ENCODE results near the gene NIBAN1. TPM values are rescaled to one million over a fixed set of nuclear protein-coding genes. Genes with fewer than 3 reads are reported as not detected.

Gene NIBAN1
- total and polyA plus RNA-seq, 2 donors (not counting 3 experiments of a cell fraction or from before 2014, with no cell fraction given): 0.23 to 2.8 TPM

DNA sequence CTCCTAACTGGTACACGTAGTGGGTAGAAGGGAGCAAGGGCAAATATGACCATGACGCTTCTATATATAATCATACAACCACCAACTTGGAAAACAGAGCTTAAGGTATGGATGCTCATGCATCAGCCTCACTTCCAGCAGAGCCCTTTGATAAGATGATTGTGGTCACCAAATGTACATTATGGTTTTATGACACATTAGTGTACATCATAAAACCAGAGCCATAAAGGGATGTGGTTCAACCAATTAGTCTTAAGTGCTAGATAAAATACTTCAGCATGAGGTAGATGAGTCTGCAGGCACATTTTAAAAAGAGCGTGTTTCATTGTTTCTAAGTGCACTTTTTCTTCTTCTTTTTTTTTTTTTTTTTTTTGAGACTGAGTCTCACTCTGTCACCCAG is 43.7 kb downstream of the NIBAN1 start:
- FAIRE-seq: no peak
- no peaks in the 10 kb centered on the region for H3K9me3 ChIP-seq (replicated peaks; ENCODE audit: control insufficient read depth, insufficient read depth, low read length)
- ChIA-PET CTCF (no interaction called here), POLR2A (no interaction called here)
- no TSS peak for BruUV-seq (replicated peaks)
- H3K4me1 ChIP-seq (ENCODE audit: control insufficient read depth, extremely low read depth, insufficient read depth, low read length): no peaks in the 10 kb centered on the region
- no peaks in the 10 kb centered on the region for H3K27me3 ChIP-seq (ENCODE audit: control insufficient read depth in 2 of 2, insufficient read depth in 2 of 2, low read length in 2 of 2)
- no peaks in the 10 kb centered on the region for H3K79me2 ChIP-seq (ENCODE audit: control insufficient read depth, insufficient read depth, low read length)
- TF ChIP-seq EZH2 (IDR thresholded peaks at IDR 0.05; ENCODE audit: borderline replicate concordance, low read depth, low read length, severe bottlenecking) (no peak), POLR2AphosphoS5 (IDR thresholded peaks at IDR 0.05; ENCODE audit: insufficient read depth, low read depth, low read length) (no peak), JUN (IDR thresholded peaks at IDR 0.05; ENCODE audit: borderline replicate concordance, insufficient read depth, insufficient read length, low read depth) (no peak), FOS (IDR thresholded peaks at IDR 0.05; ENCODE audit: borderline replicate concordance, insufficient read depth, low read length) (no peak), MYC (IDR thresholded peaks at IDR 0.05; ENCODE audit: low read depth, low read length) (no peak), GATA2 (IDR thresholded peaks at IDR 0.05; ENCODE audit: insufficient read depth, insufficient read length, low read depth, low read length) (no peak), POLR2A (IDR thresholded peaks at IDR 0.05; ENCODE audit: low read depth, low read length) (no peak)
- TF ChIP-seq, protein P1, sequence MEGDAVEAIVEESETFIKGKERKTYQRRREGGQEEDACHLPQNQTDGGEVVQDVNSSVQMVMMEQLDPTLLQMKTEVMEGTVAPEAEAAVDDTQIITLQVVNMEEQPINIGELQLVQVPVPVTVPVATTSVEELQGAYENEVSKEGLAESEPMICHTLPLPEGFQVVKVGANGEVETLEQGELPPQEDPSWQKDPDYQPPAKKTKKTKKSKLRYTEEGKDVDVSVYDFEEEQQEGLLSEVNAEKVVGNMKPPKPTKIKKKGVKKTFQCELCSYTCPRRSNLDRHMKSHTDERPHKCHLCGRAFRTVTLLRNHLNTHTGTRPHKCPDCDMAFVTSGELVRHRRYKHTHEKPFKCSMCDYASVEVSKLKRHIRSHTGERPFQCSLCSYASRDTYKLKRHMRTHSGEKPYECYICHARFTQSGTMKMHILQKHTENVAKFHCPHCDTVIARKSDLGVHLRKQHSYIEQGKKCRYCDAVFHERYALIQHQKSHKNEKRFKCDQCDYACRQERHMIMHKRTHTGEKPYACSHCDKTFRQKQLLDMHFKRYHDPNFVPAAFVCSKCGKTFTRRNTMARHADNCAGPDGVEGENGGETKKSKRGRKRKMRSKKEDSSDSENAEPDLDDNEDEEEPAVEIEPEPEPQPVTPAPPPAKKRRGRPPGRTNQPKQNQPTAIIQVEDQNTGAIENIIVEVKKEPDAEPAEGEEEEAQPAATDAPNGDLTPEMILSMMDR (IDR thresholded peaks at IDR 0.05; ENCODE audit: extremely low read depth in 1 of 2, insufficient read depth in 1 of 2, low read depth in 1 of 2, low read length in 2 of 2): no peak
- TF ChIP-seq, protein P2, sequence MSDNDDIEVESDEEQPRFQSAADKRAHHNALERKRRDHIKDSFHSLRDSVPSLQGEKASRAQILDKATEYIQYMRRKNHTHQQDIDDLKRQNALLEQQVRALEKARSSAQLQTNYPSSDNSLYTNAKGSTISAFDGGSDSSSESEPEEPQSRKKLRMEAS (IDR thresholded peaks at IDR 0.05; ENCODE audit: insufficient read depth, insufficient read length): no peak
- DNase-seq (ENCODE audit: low read depth, low spot score): no peak
- H3K36me3 ChIP-seq (ENCODE audit: control insufficient read depth in 2 of 2, extremely low read depth in 1 of 2, insufficient read depth in 2 of 2, low read length in 2 of 2): no peaks in the 10 kb centered on the region
- H3K4me3 ChIP-seq (replicated peaks in 1 of 3; ENCODE audit: insufficient read depth in 1 of 3, low read depth in 1 of 3, low read length in 3 of 3): no peak overlapping the region
- H2AFZ ChIP-seq (ENCODE audit: low read depth, low read length): no peak overlapping the region
- dilution Hi-C loops (cut with MboI; ENCODE audit: extremely low pct_ligation_motif_present, low sequenced_read_pairs) (no loop called here), intact Hi-C loops (cut with micrococcal nuclease) (no loop called here)
- H3K9me1 ChIP-seq (replicated peaks; ENCODE audit: control insufficient read depth, extremely low read depth, insufficient read depth, low read length): no peaks in the 10 kb centered on the region
- no peaks in the 10 kb centered on the region for H4K20me1 ChIP-seq (replicated peaks; ENCODE audit: control insufficient read depth, extremely low read depth, insufficient read depth, low read length)
- no peak overlapping the region for H3K27ac ChIP-seq (ENCODE audit: insufficient read depth, low read depth, low read length)
- no peak overlapping the region for H3K9ac ChIP-seq (replicated peaks; ENCODE audit: extremely low read depth, insufficient read depth, low read length)
- no peak overlapping the region for H3K4me2 ChIP-seq (ENCODE audit: insufficient read depth, low read length)

All from endothelial cell of umbilical vein (primary cell).